ENCODE data around the gene MZF1.

Gene MZF1

DNA sequence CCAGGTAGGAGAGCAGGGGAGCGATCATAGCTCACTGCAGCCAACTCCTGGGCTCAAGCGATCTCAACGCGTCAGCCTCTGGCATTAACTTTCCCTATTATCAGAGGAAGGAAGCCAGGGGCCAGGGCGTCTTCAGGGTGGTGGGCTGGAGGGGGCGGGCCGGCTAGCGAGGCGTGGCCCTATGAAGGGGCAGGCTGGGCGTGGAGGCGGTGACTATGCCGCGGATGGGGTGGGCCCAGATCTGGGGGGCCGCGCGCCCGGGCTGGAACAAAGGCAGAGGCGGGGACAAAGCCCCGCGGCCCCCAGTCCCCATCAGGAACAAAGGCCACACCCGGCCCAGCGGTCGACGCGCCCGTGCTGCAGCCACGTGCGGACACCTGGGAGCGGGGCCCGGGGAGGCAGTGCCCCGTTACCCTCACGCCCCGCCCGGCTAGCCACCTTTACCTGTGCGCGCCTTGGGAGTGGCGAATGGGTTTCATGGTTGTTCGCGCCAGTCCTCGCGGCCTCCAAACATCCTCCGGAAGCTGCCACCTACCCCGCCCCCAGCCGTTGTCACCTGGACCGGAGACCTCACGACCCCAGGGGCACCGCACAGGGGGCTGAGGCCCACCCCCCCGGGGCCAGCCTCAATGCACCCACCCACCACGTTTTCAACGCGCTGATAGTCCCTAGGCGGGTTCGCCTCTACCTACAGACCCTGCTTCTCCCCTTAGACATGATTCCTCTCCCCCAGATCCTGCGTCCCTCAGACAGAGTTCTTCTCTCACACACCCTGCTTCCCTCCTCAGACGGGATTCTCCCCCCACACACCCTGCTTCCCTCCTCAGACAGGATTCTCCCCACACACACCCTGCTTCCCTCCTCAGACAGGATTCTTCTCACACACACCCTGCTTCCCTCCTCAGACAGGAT, 34.6 kb downstream of the MZF1 start:
- peaks cover 0 to 38% of the 10 kb centered on the region in 2 donors for H3K27me3 ChIP-seq
- peak overlapping the region; percentile 7 to 28 for H3K4me3 ChIP-seq
- H3K4me1 ChIP-seq: peaks cover 0 to 16% (median 6%) of the 10 kb centered on the region in 4 donors
- no peaks in the 10 kb centered on the region for H3K9me3 ChIP-seq
- H3K36me3 ChIP-seq: no peaks in the 10 kb centered on the region
- H3K27ac ChIP-seq: no peak overlapping the region
- TF ChIP-seq, protein P1, sequence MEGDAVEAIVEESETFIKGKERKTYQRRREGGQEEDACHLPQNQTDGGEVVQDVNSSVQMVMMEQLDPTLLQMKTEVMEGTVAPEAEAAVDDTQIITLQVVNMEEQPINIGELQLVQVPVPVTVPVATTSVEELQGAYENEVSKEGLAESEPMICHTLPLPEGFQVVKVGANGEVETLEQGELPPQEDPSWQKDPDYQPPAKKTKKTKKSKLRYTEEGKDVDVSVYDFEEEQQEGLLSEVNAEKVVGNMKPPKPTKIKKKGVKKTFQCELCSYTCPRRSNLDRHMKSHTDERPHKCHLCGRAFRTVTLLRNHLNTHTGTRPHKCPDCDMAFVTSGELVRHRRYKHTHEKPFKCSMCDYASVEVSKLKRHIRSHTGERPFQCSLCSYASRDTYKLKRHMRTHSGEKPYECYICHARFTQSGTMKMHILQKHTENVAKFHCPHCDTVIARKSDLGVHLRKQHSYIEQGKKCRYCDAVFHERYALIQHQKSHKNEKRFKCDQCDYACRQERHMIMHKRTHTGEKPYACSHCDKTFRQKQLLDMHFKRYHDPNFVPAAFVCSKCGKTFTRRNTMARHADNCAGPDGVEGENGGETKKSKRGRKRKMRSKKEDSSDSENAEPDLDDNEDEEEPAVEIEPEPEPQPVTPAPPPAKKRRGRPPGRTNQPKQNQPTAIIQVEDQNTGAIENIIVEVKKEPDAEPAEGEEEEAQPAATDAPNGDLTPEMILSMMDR (IDR thresholded peaks at IDR 0.05): no peak
- intact Hi-C loops (cut with DNase I; ENCODE audit: low total_unique reads): no loop called here
- no peak for DNase-seq

DNA sequence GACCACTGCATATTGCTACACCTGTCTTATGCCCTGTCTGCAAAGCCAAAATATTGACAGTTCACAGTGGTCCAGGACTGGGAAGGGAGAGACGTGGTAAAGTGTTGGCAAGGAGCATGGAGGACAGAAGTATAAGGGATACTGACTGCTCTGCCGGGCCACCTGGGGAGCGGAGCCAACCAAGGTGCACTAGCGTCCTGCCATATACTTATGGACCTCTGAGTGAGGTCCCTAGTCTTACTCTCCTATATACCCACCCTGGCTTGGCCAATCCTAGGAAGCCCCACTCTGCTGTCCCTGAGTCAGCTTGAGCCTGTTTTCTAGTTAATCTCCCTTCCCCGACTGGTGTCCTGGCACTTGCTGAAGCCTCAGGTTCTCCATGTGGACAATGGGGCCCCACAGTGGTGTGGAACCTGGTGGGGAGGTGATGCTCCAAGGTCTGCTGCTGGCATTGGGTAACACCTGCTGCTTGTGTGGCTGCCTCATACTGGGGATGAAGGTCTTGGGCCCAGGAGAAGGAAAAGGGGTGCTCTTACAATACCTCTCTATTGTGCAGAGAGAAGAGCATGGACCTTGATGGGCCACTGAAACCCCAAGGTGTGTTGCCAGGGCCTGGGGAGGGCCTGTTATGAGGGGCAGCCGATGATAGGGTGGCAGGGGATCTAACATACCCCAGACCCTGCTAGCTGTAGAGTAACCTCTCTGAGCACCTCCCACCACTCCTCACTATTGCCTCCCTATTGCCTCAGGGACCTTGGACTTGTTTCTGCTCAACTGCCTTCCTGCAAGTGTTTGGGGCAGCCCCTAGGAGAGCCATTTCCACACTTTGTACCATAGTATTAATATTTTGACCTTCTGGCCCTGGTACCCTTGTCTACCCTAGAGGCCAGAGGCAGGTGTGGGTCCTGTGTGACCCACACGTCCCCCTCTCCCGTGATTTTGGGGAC, 36.0 kb downstream of the MZF1 start:
- Histone ChIP-seq H3K4me1 (peaks cover 0 to 10% (median 3%) of the 10 kb centered on the region in 4 donors), H3K4me3 (no peak overlapping the region), H3K27me3 (peaks cover 0 to 41% of the 10 kb centered on the region in 2 donors), H3K27ac (no peak overlapping the region), H3K9me3 (no peaks in the 10 kb centered on the region), H3K36me3 (no peaks in the 10 kb centered on the region)
- no peak for DNase-seq
- TF ChIP-seq, protein P1 (IDR thresholded peaks at IDR 0.05): no peak
- intact Hi-C loops (cut with DNase I; ENCODE audit: low total_unique reads): no loop called here

DNA sequence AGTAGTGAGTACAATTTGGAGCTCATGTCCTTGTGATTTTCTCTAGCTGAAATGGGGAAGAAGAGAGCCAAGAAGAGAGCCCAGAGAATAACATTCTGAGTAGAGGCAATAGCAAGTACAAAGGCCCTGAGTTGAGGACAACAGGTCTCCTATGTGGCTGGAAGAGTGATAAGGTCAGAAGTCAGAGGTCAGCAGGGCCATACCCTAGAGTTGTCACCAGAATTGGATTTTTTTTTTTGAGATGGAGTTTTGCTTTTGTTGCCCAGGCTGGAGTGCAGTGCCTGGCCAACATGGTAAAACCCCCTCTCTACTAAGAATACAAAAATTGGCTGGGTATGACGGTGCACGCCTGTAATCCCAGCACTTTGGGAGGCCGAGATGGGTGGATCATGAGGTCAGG, 37.3 kb downstream of the MZF1 start:
- DNase-seq: no peak
- H3K36me3 ChIP-seq: no peaks in the 10 kb centered on the region
- TF ChIP-seq, protein P1 (IDR thresholded peaks at IDR 0.05): no peak
- H3K27ac ChIP-seq: no peak overlapping the region
- H3K4me3 ChIP-seq: no peak overlapping the region
- H3K4me1 ChIP-seq: peaks cover 0 to 10% (median 3%) of the 10 kb centered on the region in 4 donors
- H3K27me3 ChIP-seq: peaks cover 0 to 44% of the 10 kb centered on the region in 2 donors
- no peaks in the 10 kb centered on the region for H3K9me3 ChIP-seq
- intact Hi-C loops (cut with DNase I; ENCODE audit: low total_unique reads): no loop called here

DNA sequence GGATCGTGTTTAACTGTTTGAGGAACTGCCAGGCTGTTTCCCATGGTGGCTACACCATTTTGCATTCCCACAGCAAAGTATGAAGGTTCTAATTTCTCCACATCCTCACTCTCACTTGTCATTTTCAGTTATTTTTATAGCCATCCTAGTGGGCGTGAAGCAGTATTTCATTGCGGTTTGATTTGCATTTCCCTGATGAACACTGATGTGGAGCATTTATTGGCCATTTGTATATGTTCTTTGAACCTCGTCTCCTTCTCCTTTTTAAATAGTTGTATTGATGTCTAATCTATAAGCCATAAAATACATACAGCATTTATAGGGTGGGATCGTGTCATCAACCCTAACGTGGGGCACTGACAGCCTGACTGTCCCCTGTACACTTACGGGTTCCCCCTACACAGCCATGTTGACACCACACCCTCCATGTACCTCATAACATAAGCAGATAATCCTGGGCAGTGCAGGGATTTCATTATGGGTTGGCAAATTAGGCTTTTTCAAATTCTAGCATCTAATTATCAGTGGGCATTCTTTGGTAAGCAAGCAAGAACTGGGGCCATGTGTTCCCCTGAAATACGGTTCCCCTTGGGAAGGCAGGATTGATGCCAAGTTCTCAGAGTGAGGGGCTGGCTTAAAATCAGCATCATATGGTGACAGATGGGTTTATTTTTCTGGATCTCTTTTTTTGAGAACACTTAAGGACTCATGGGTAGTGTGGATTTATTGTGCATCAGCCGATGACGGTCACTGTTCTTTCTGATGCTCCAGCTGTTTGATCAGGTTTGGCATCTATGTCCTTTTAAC, 41.9 kb downstream of the MZF1 start:
- TF ChIP-seq, protein P1 (IDR thresholded peaks at IDR 0.05): no peak
- no peaks in the 10 kb centered on the region for H3K36me3 ChIP-seq
- no peak overlapping the region for H3K4me3 ChIP-seq
- no peaks in the 10 kb centered on the region for H3K4me1 ChIP-seq
- no peaks in the 10 kb centered on the region for H3K9me3 ChIP-seq
- no peak for DNase-seq
- intact Hi-C loops (cut with DNase I; ENCODE audit: low total_unique reads): no loop called here
- H3K27ac ChIP-seq: no peak overlapping the region
- H3K27me3 ChIP-seq: peaks cover 0 to 16% of the 10 kb centered on the region in 2 donors

DNA sequence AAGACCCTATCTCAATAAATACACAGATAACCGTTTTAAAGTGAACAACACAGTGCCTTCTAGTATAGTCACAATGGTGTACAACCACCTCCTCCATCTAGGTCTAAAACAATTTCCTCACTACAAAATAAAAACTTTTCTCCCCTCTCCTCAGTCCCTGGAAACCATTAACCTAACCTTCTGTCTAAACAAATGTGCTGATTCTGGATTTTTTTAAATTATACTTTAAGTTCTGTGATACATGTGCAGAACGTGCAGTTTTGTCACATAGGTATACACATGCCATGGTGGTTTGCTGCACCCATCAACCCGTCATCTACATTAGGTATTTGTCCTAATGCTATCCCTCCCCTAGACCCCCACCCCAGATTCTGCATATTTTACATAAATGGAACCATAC, 43.7 kb downstream of the MZF1 start:
- no peak for DNase-seq
- Histone ChIP-seq H3K4me3 (no peak overlapping the region), H3K27ac (no peak overlapping the region)

More for the DNA sequence above, 43.7 kb downstream of the MZF1 start:
- H3K4me1 ChIP-seq: no peaks in the 10 kb centered on the region
- TF ChIP-seq, protein P1 (IDR thresholded peaks at IDR 0.05): no peak
- H3K9me3 ChIP-seq: no peaks in the 10 kb centered on the region
- peaks cover 0 to 11% of the 10 kb centered on the region in 2 donors for H3K27me3 ChIP-seq
- intact Hi-C loops (cut with DNase I; ENCODE audit: low total_unique reads): no loop called here
- no peaks in the 10 kb centered on the region for H3K36me3 ChIP-seq

Measured in tibial artery (tissue), 4 donors.